ENCODE results near the gene TMA7. TPM values are rescaled to one million over a fixed set of nuclear protein-coding genes. Genes with fewer than 3 reads are reported as not detected.
A peak's percentile ranks its signal among the peaks of the same experiment; 100 is the strongest.

TMA7 gene
- total RNA-seq, 1 donor from 2014 or later = 510 TPM

GRCh38 chr3:48436477-48436787 is 3.6 kb upstream of the TMA7 start:
- H3K9me3 Mint-ChIP-seq = no peaks in the 10 kb centered on the region
- H3K4me3 Mint-ChIP-seq = no peak overlapping the region
- no peak overlapping the region for H3K27ac ChIP-seq
- no peaks in the 10 kb centered on the region for H3K36me3 ChIP-seq
- H3K4me3 ChIP-seq = no peak overlapping the region
- no peaks in the 10 kb centered on the region for H3K9me3 ChIP-seq (ENCODE audit: low read depth)
- peaks cover 47% of the 10 kb centered on the region for H3K79me2 ChIP-seq (ENCODE audit: low read depth)
- H3K9ac ChIP-seq = no peak overlapping the region
- no peak overlapping the region for H2AFZ ChIP-seq (replicated peaks)
- peaks cover 5% of the 10 kb centered on the region for H3K36me3 Mint-ChIP-seq
- TF ChIP-seq CTCF (IDR thresholded peaks at IDR 0.05) = no peak
- TF ChIP-seq EZH2phosphoT487 (IDR thresholded peaks at IDR 0.05) = no peak
- no peak for TF ChIP-seq EZH2 (IDR thresholded peaks at IDR 0.05)
- H3K4me1 Mint-ChIP-seq = peaks cover 25% of the 10 kb centered on the region
- H3K27ac Mint-ChIP-seq = no peak overlapping the region
- H3K27me3 ChIP-seq = no peaks in the 10 kb centered on the region
- peaks cover 9% of the 10 kb centered on the region for H4K20me1 ChIP-seq (ENCODE audit: low read depth)
- H3K4me1 ChIP-seq = peaks cover 21% of the 10 kb centered on the region
- DNase-seq (ENCODE audit: low spot score) = no peak
- H3F3A ChIP-seq (ENCODE audit: low read depth) = peaks cover 57% of the 10 kb centered on the region
- H3K4me2 ChIP-seq = no peak overlapping the region
- no peaks in the 10 kb centered on the region for H3K27me3 Mint-ChIP-seq (ENCODE audit: insufficient read depth, low read depth)

GRCh38 chr3:48436855-48437254 is 3.2 kb upstream of the TMA7 start:
- H3K4me3 ChIP-seq = no peak overlapping the region
- no peak overlapping the region for H3K27ac ChIP-seq
- H3K36me3 ChIP-seq = no peaks in the 10 kb centered on the region
- H3K9ac ChIP-seq = no peak overlapping the region
- Mint-ChIP-seq H3K9me3 (no peaks in the 10 kb centered on the region), H3K36me3 (peaks cover 4% of the 10 kb centered on the region), H3K27me3 (ENCODE audit: insufficient read depth, low read depth) (no peaks in the 10 kb centered on the region), H3K4me1 (peaks cover 27% of the 10 kb centered on the region), H3K4me3 (no peak overlapping the region), H3K27ac (no peak overlapping the region)
- H4K20me1 ChIP-seq (ENCODE audit: low read depth) = peaks cover 13% of the 10 kb centered on the region
- H3F3A ChIP-seq (ENCODE audit: low read depth) = peaks cover 58% of the 10 kb centered on the region
- no peaks in the 10 kb centered on the region for H3K9me3 ChIP-seq (ENCODE audit: low read depth)
- peaks cover 26% of the 10 kb centered on the region for H3K4me1 ChIP-seq
- H2AFZ ChIP-seq (replicated peaks) = no peak overlapping the region
- H3K79me2 ChIP-seq (ENCODE audit: low read depth) = peaks cover 51% of the 10 kb centered on the region
- DNase-seq (ENCODE audit: low spot score) = no peak
- no peak for TF ChIP-seq CTCF (IDR thresholded peaks at IDR 0.05)
- TF ChIP-seq EZH2 (IDR thresholded peaks at IDR 0.05) = no peak
- no peak for TF ChIP-seq EZH2phosphoT487 (IDR thresholded peaks at IDR 0.05)
- no peaks in the 10 kb centered on the region for H3K27me3 ChIP-seq
- no peak overlapping the region for H3K4me2 ChIP-seq

GRCh38 chr3:48437812-48438211 is 2.2 kb upstream of the TMA7 start:
- Mint-ChIP-seq H3K9me3 (no peaks in the 10 kb centered on the region), H3K27ac (no peak overlapping the region), H3K27me3 (ENCODE audit: insufficient read depth, low read depth) (no peaks in the 10 kb centered on the region), H3K4me1 (peaks cover 27% of the 10 kb centered on the region), H3K4me3 (no peak overlapping the region), H3K36me3 (peaks cover 6% of the 10 kb centered on the region)
- Histone ChIP-seq H2AFZ (replicated peaks) (no peak overlapping the region), H3K9me3 (ENCODE audit: low read depth) (no peaks in the 10 kb centered on the region), H3K4me1 (peaks cover 21% of the 10 kb centered on the region), H3K4me3 (no peak overlapping the region), H4K20me1 (ENCODE audit: low read depth) (peaks cover 16% of the 10 kb centered on the region), H3K4me2 (no peak overlapping the region), H3F3A (ENCODE audit: low read depth) (peaks cover 57% of the 10 kb centered on the region), H3K79me2 (ENCODE audit: low read depth) (peaks cover 60% of the 10 kb centered on the region), H3K27ac (no peak overlapping the region), H3K36me3 (no peaks in the 10 kb centered on the region), H3K9ac (no peak overlapping the region), H3K27me3 (no peaks in the 10 kb centered on the region)
- no peak for DNase-seq (ENCODE audit: low spot score)
- TF ChIP-seq EZH2phosphoT487 (IDR thresholded peaks at IDR 0.05) (no peak), EZH2 (IDR thresholded peaks at IDR 0.05) (no peak), CTCF (IDR thresholded peaks at IDR 0.05) (no peak)

GRCh38 chr3:48440590-48440958 is 517 bp downstream of the TMA7 start:
- Histone ChIP-seq H2AFZ (replicated peaks) (peak overlapping the region; percentile 59), H3K27ac (no peak overlapping the region), H3K27me3 (no peaks in the 10 kb centered on the region), H3K79me2 (ENCODE audit: low read depth) (peaks cover 53% of the 10 kb centered on the region), H3K9me3 (ENCODE audit: low read depth) (no peaks in the 10 kb centered on the region), H3K36me3 (no peaks in the 10 kb centered on the region), H3F3A (ENCODE audit: low read depth) (peaks cover 67% of the 10 kb centered on the region), H3K4me1 (peaks cover 17% of the 10 kb centered on the region), H4K20me1 (ENCODE audit: low read depth) (peaks cover 16% of the 10 kb centered on the region), H3K4me2 (peak overlapping the region; percentile 94), H3K9ac (peak overlapping the region; percentile 79), H3K4me3 (peak overlapping the region; percentile 71)
- H3K4me1 Mint-ChIP-seq = peaks cover 20% of the 10 kb centered on the region
- no peak for TF ChIP-seq CTCF (IDR thresholded peaks at IDR 0.05)
- no peak for TF ChIP-seq EZH2phosphoT487 (IDR thresholded peaks at IDR 0.05)
- no peak for TF ChIP-seq EZH2 (IDR thresholded peaks at IDR 0.05)
- no peaks in the 10 kb centered on the region for H3K9me3 Mint-ChIP-seq
- H3K36me3 Mint-ChIP-seq = peaks cover 7% of the 10 kb centered on the region
- no peaks in the 10 kb centered on the region for H3K27me3 Mint-ChIP-seq (ENCODE audit: insufficient read depth, low read depth)
- peak overlapping the region; percentile 96 for H3K4me3 Mint-ChIP-seq
- DNase-seq (ENCODE audit: low spot score) = peak; percentile 39
- no peak overlapping the region for H3K27ac Mint-ChIP-seq

All from neural progenitor cell (in vitro differentiated cells).